Activated T-cell treated with anti-CD3 and anti-CD28 coated beads for 1 hour (primary cell): ENCODE results near the gene SLC22A23.
A peak's percentile ranks its signal among the peaks of the same experiment; 100 is the strongest.

ENCODE experiments used
- DNase-seq: peaks from one replicate; pipeline ENCODE4 v3.0.0-alpha.2; 2020; ENCODE audit warnings: low read depth

Gene SLC22A23

GRCh38 chr6:3240595-3240994 is 216.3 kb downstream of the SLC22A23 start:
- DNase-seq = no peak

GRCh38 chr6:3239110-3239830 is 217.6 kb downstream of the SLC22A23 start:
- DNase-seq = no peak

GRCh38 chr6:3237761-3238662 is 218.8 kb downstream of the SLC22A23 start:
- DNase-seq = no peak

- no peak for DNase-seq
Measured at GRCh38 chr6:3236005-3236404, 220.8 kb downstream of the SLC22A23 start.

- no peak for DNase-seq
Measured at GRCh38 chr6:3235486-3235885, 221.4 kb downstream of the SLC22A23 start.

GRCh38 chr6:3233904-3234303 is 222.9 kb downstream of the SLC22A23 start:
- no peak for DNase-seq

GRCh38 chr6:3233321-3233720 is 223.5 kb downstream of the SLC22A23 start:
- no peak for DNase-seq

- no peak for DNase-seq
Measured at GRCh38 chr6:3232017-3232945, 224.6 kb downstream of the SLC22A23 start.

GRCh38 chr6:3231247-3232016 is 225.4 kb downstream of the SLC22A23 start:
- DNase-seq = no peak

GRCh38 chr6:3230900-3231246 is 226.0 kb downstream of the SLC22A23 start:
- DNase-seq = no peak

GRCh38 chr6:3230256-3230882 is 226.5 kb downstream of the SLC22A23 start:
- no peak for DNase-seq

- DNase-seq = no peak
Measured at GRCh38 chr6:3229566-3230178, 227.2 kb downstream of the SLC22A23 start.

- peak; percentile 33 for DNase-seq
Measured at GRCh38 chr6:3228771-3229565, 227.9 kb downstream of the SLC22A23 start.

GRCh38 chr6:3228046-3228671 is 228.7 kb downstream of the SLC22A23 start:
- DNase-seq = no peak

- no peak for DNase-seq
Measured at GRCh38 chr6:3227363-3228045, 229.3 kb downstream of the SLC22A23 start, which contains the start of gene TUBB2B. Gene TUBB2B (minus strand): TSS chr6:3227653. CDS start chr6:3227543, 110 bp downstream.

GRCh38 chr6:3226481-3227362 is 230.1 kb downstream of the SLC22A23 start:
- no peak for DNase-seq

- DNase-seq = no peak
Measured at GRCh38 chr6:3226042-3226441, 230.8 kb downstream of the SLC22A23 start.
